ENCODE measurements around the gene SHOC2. TPM values are rescaled to one million over a fixed set of nuclear protein-coding genes. Genes with fewer than 3 reads are reported as not detected.

The SHOC2 gene
- polyA plus RNA-seq, 1 of the 3 experiments (the other 2 are of a cell fraction): 6.9 TPM

- Histone ChIP-seq H3K36me3 (replicated peaks in 1 of 2; ENCODE audit: control insufficient read depth in 1 of 2, insufficient read depth in 2 of 2, low read length in 1 of 2) (peaks cover 5 to 8% of the 10 kb centered on the region in 2 experiments), H3K4me3 (ENCODE audit: low read depth in 2 of 2, low read length in 1 of 2) (peak within 1 kb of the TSS; percentile 74 to 91), H3K9ac (peak within 1 kb of the TSS; percentile 88), H3K4me2 (peak within 1 kb of the TSS; percentile 86), H3F3A (replicated peaks; ENCODE audit: insufficient read depth) (peaks cover 3% of the 10 kb centered on the region), H3K27me3 (ENCODE audit: insufficient read depth) (no peaks in the 10 kb centered on the region), H3K9me2 (no peaks in the 10 kb centered on the region), H4K20me1 (ENCODE audit: insufficient read depth) (peaks cover 13% of the 10 kb centered on the region; the same call in 1 of the 2 replicates), H3K27ac (ENCODE audit: low read depth in 2 of 2, low read length in 1 of 2) (peak within 1 kb of the TSS; percentile 88 to 97), H3K9me3 (no peaks in the 10 kb centered on the region), H2AFZ (ENCODE audit: low read depth) (peak within 1 kb of the TSS; percentile 96), H3K4me1 (ENCODE audit: control insufficient read depth in 1 of 2, insufficient read depth in 2 of 2, low read depth in 1 of 2, low read length in 1 of 2) (peaks cover 0 to 30% of the 10 kb centered on the region in 2 experiments; a peak in 2 of 4 replicates), H3K79me2 (ENCODE audit: insufficient read depth) (peaks cover 36% of the 10 kb centered on the region)
- POLR2A ChIA-PET: interaction anchor here (0.6 to 1.3 kb wide), 10 partner anchors 11 to 90 kb away, joined by 3 to 12 read pairs (median 4); no protein-coding TSS in a partner anchor
- 4% methylated on average over 36 of the region's 47 CpGs for WGBS (ENCODE audit: low lambda C conversion rate)
- DNase-seq: peak; percentile 93
- CTCF ChIA-PET: interaction anchor here (0.6 to 1.0 kb wide), 4 partner anchors 68 to 271 kb away, joined by 3 read pairs; no protein-coding TSS in a partner anchor
- TF ChIP-seq, protein P1, sequence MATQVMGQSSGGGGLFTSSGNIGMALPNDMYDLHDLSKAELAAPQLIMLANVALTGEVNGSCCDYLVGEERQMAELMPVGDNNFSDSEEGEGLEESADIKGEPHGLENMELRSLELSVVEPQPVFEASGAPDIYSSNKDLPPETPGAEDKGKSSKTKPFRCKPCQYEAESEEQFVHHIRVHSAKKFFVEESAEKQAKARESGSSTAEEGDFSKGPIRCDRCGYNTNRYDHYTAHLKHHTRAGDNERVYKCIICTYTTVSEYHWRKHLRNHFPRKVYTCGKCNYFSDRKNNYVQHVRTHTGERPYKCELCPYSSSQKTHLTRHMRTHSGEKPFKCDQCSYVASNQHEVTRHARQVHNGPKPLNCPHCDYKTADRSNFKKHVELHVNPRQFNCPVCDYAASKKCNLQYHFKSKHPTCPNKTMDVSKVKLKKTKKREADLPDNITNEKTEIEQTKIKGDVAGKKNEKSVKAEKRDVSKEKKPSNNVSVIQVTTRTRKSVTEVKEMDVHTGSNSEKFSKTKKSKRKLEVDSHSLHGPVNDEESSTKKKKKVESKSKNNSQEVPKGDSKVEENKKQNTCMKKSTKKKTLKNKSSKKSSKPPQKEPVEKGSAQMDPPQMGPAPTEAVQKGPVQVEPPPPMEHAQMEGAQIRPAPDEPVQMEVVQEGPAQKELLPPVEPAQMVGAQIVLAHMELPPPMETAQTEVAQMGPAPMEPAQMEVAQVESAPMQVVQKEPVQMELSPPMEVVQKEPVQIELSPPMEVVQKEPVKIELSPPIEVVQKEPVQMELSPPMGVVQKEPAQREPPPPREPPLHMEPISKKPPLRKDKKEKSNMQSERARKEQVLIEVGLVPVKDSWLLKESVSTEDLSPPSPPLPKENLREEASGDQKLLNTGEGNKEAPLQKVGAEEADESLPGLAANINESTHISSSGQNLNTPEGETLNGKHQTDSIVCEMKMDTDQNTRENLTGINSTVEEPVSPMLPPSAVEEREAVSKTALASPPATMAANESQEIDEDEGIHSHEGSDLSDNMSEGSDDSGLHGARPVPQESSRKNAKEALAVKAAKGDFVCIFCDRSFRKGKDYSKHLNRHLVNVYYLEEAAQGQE (IDR thresholded peaks at IDR 0.05; ENCODE audit: low read depth, low read length): no peak
- TF ChIP-seq GATA2 (CRISPR knock-in tag; IDR thresholded peaks at IDR 0.05) (no peak), POLR2AphosphoS5 (IDR thresholded peaks at IDR 0.05; ENCODE audit: low read depth, low read length) (peak; percentile 62), GABPA (IDR thresholded peaks at IDR 0.05; ENCODE audit: low read depth) (no peak), TAF1 (IDR thresholded peaks at IDR 0.05; ENCODE audit: borderline replicate concordance, low read depth, low read length) (peak; percentile 56; the same call in 1 of the 2 replicates), CTCF (IDR thresholded peaks at IDR 0.05) (no peak), EZH2phosphoT487 (IDR thresholded peaks at IDR 0.05; ENCODE audit: borderline replicate concordance, low read depth) (no peak), EP300 (IDR thresholded peaks at IDR 0.05; ENCODE audit: borderline replicate concordance in 1 of 2, low read depth in 1 of 2, low read length in 1 of 2) (peak in 1 of 2 experiments; percentile 66; a peak in 2 of 4 replicates), ELF1 (IDR thresholded peaks at IDR 0.05) (no peak), YY1 (IDR thresholded peaks at IDR 0.05; ENCODE audit: low read depth) (0 out of 2 replicates have a peak, but pooled peaks have one; percentile 36), ZBTB33 (IDR thresholded peaks at IDR 0.05; ENCODE audit: borderline replicate concordance, low read depth) (no peak), RXRA (IDR thresholded peaks at IDR 0.05; ENCODE audit: borderline replicate concordance, low read depth) (no peak), MXI1 (IDR thresholded peaks at IDR 0.05; ENCODE audit: low read depth, low read length) (peak; percentile 65; the same call in 1 of the 2 replicates), IRF3 (IDR thresholded peaks at IDR 0.05; ENCODE audit: low read depth, low read length) (no peak), SMC3 (IDR thresholded peaks at IDR 0.05; ENCODE audit: low read depth, low read length) (no peak), MEF2A (IDR thresholded peaks at IDR 0.05; ENCODE audit: borderline replicate concordance, low read depth) (no peak), CHD2 (IDR thresholded peaks at IDR 0.05; ENCODE audit: low read length, partially characterized antibody) (peak; percentile 28), FOXM1 (IDR thresholded peaks at IDR 0.05; ENCODE audit: low read depth) (no peak), RAD21 (IDR thresholded peaks at IDR 0.05; ENCODE audit: low read length) (no peak), RCOR1 (IDR thresholded peaks at IDR 0.05; ENCODE audit: low read length) (no peak), FOXJ3 (CRISPR knock-in tag; IDR thresholded peaks at IDR 0.05) (no peak), JUND (IDR thresholded peaks at IDR 0.05) (no peak)
- TF ChIP-seq, protein P2, sequence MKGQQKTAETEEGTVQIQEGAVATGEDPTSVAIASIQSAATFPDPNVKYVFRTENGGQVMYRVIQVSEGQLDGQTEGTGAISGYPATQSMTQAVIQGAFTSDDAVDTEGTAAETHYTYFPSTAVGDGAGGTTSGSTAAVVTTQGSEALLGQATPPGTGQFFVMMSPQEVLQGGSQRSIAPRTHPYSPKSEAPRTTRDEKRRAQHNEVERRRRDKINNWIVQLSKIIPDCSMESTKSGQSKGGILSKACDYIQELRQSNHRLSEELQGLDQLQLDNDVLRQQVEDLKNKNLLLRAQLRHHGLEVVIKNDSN (IDR thresholded peaks at IDR 0.05; ENCODE audit: borderline replicate concordance, low read depth): peak; percentile 32; the same call in 1 of the 2 replicates
Observed at GRCh38 chr10:110871298-110872084, 47.9 kb upstream of the SHOC2 start, which contains the start of gene PDCD4. Gene PDCD4 (plus strand): TSS chr10:110871928. CDS start chr10:110876028, 4,100 bp downstream.

All from SK-N-SH (cell line).